ENCODE measurements around the gene CCNL1. TPM values are rescaled to one million over a fixed set of nuclear protein-coding genes. Genes with fewer than 3 reads are reported as not detected.

The CCNL1 gene
- total and polyA plus RNA-seq, 2 of the 4 experiments (the other 2 are of a cell fraction): 60.9 to 83.3 TPM

DNA sequence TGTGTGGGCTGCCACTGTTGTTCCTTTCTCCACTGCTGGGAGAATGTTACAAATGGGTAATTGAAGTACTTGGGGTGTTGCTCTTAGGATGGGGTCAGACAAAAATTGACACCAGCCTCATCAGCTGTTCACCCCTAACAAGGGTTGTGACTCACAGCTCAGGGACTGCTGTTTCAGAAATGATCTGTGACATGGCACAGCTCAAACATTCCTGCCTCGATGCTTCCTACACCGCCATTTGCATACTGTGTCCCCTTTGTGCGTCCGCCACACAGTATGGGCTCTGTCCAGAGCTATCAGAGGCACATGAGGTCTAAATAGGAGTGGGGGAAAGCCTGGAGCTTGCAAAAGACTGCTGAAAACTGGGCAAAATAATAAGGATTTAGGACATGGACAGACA, 43.9 kb downstream of the CCNL1 start:
- Histone ChIP-seq H2AK5ac (ENCODE audit: low read depth, low read length) (peak overlapping the region; percentile 56; the same call in 1 of the 2 replicates), H2AK9ac (replicated peaks; ENCODE audit: low read depth, low read length, poor library complexity) (no peak overlapping the region), H4K5ac (ENCODE audit: low read depth, low read length) (no peak overlapping the region), H3K23ac (ENCODE audit: low read depth, low read length) (peak overlapping the region; percentile 39; the same call in 1 of the 2 replicates), H2BK15ac (ENCODE audit: low read depth, low read length) (peak overlapping the region; percentile 44; the same call in 1 of the 3 replicates), H3K9ac (ENCODE audit: low read depth, low read length) (no peak overlapping the region), H3K4me2 (ENCODE audit: low read depth, low read length) (no peak overlapping the region), H3K36me3 (ENCODE audit: control insufficient read depth, insufficient read depth, low read length) (no peaks in the 10 kb centered on the region), H3K56ac (ENCODE audit: extremely low read depth, insufficient read depth, low read length) (no peak overlapping the region), H3K27me3 (ENCODE audit: control insufficient read depth, insufficient read depth, low read length) (no peaks in the 10 kb centered on the region), H2BK120ac (ENCODE audit: low read depth, low read length) (peak overlapping the region; percentile 9; the same call in 1 of the 2 replicates), H4K91ac (ENCODE audit: insufficient read depth, low read depth, low read length) (peak overlapping the region; percentile 20; the same call in 1 of the 2 replicates), H3K14ac (replicated peaks; ENCODE audit: low read depth, low read length) (peak overlapping the region; percentile 10), H2BK20ac (ENCODE audit: low read depth, low read length) (peak overlapping the region; percentile 24; the same call in 1 of the 2 replicates), H3K27ac (ENCODE audit: insufficient read depth, low read length) (no peak overlapping the region), H4K8ac (ENCODE audit: low read depth in 2 of 2, low read length in 2 of 2) (0 out of 4 replicates have a peak overlapping the region, but pooled peaks of 1 of the 2 experiments have one; percentile 27), H3K4ac (ENCODE audit: low read depth, low read length) (no peak overlapping the region), H3K18ac (ENCODE audit: low read depth, low read length) (peak overlapping the region; percentile 51; the same call in 1 of the 2 replicates), H3K4me3 (ENCODE audit: insufficient read depth, low read depth, low read length) (no peak overlapping the region), H3K4me1 (ENCODE audit: control insufficient read depth, insufficient read depth, low read length) (peaks cover 9% of the 10 kb centered on the region), H4K20me1 (ENCODE audit: insufficient read depth, low read length) (no peaks in the 10 kb centered on the region), H3K9me1 (ENCODE audit: insufficient read depth, low read length) (peaks cover 4% of the 10 kb centered on the region; the same call in 1 of the 2 replicates), H3K79me1 (ENCODE audit: low read depth in 1 of 2, low read length in 2 of 2) (no peaks in the 10 kb centered on the region), H3K9me3 (ENCODE audit: control insufficient read depth, insufficient read depth, low read length) (no peaks in the 10 kb centered on the region), H2BK5ac (ENCODE audit: low read depth, low read length, poor library complexity, severe bottlenecking) (no peak overlapping the region), H2AFZ (replicated peaks; ENCODE audit: low read length, poor library complexity) (peak overlapping the region; percentile 62)
- TF ChIP-seq RCOR1 (IDR thresholded peaks at IDR 0.05; ENCODE audit: insufficient replicate concordance, low read length) (no peak), USF2 (IDR thresholded peaks at IDR 0.05; ENCODE audit: low read depth, low read length) (no peak), NFE2L2 (IDR thresholded peaks at IDR 0.05; ENCODE audit: low read depth, low read length) (no peak), FOS (IDR thresholded peaks at IDR 0.05; ENCODE audit: low read depth, low read length) (no peak), MAFK (IDR thresholded peaks at IDR 0.05; ENCODE audit: low read depth, low read length) (no peak), RAD21 (IDR thresholded peaks at IDR 0.05; ENCODE audit: low read length) (no peak), CHD1 (IDR thresholded peaks at IDR 0.05; ENCODE audit: low read depth, low read length) (no peak), ELK1 (IDR thresholded peaks at IDR 0.05; ENCODE audit: borderline replicate concordance, low read depth, low read length) (no peak), BHLHE40 (IDR thresholded peaks at IDR 0.05; ENCODE audit: low read depth, low read length) (no peak), MAZ (IDR thresholded peaks at IDR 0.05; ENCODE audit: borderline replicate concordance, low read depth, low read length) (no peak), RFX5 (IDR thresholded peaks at IDR 0.05; ENCODE audit: low read depth, low read length) (no peak), CEBPB (IDR thresholded peaks at IDR 0.05; ENCODE audit: low read depth, low read length) (no peak)
- DNase-seq (no peak), ATAC-seq (ENCODE audit: low read depth) (no peak)
- dilution Hi-C loops (cut with HindIII; ENCODE audit: low sequenced_read_pairs, unreplicated experiment): no loop called here
- intact Hi-C loops (cut with micrococcal nuclease): no loop called here
- ChIA-PET CTCF (interaction anchor here (1.2 to 1.4 kb wide), 2 partner anchors 15 to 21 kb away, joined by 4 read pairs; no protein-coding TSS in a partner anchor), POLR2A (ENCODE audit: unreplicated experiment) (no interaction called here)
- in situ Hi-C loops (cut with MboI; ENCODE audit: low sequenced_read_pairs): no loop called here
- no CpG with 5 or more reads among the region's 4 CpGs for WGBS, 2 experiments (ENCODE audit: extremely low coverage in 2 of 2, insufficient read length in 1 of 2)
- no TSS peak for BruUV-seq (replicated peaks)

Data from IMR-90 (cell line).